Ovary (tissue), 3 donors: ENCODE data around the gene NID2.

ENCODE experiments used
- CTCF ChIP-seq, 3 donors: fragments of 450-650 bp in 2 of 3; fragments of 200-600 bp in 1 of 3; IDR thresholded peaks; one replicate each; pipeline versions ENCODE4 v1.5.1 to v1.8.0; 2016 to 2022; ENCODE audit warnings: antibody characterized with exemption in 3 of 3, mild to moderate bottlenecking in 1 of 3
- EP300 ChIP-seq: sonication (generic); formaldehyde crosslinking; IDR thresholded peaks from one replicate; pipeline ENCODE4 v1.6.1; 2017; ENCODE audit warnings: antibody characterized with exemption
- POLR2A ChIP-seq: fragments of 450-650 bp; IDR thresholded peaks from one replicate; pipeline ENCODE4 v1.6.1; 2017; ENCODE audit warnings: antibody characterized with exemption, mild to moderate bottlenecking, moderate library complexity
- donor health status: DM: no; HTN: no; CAD: no.

DNA sequence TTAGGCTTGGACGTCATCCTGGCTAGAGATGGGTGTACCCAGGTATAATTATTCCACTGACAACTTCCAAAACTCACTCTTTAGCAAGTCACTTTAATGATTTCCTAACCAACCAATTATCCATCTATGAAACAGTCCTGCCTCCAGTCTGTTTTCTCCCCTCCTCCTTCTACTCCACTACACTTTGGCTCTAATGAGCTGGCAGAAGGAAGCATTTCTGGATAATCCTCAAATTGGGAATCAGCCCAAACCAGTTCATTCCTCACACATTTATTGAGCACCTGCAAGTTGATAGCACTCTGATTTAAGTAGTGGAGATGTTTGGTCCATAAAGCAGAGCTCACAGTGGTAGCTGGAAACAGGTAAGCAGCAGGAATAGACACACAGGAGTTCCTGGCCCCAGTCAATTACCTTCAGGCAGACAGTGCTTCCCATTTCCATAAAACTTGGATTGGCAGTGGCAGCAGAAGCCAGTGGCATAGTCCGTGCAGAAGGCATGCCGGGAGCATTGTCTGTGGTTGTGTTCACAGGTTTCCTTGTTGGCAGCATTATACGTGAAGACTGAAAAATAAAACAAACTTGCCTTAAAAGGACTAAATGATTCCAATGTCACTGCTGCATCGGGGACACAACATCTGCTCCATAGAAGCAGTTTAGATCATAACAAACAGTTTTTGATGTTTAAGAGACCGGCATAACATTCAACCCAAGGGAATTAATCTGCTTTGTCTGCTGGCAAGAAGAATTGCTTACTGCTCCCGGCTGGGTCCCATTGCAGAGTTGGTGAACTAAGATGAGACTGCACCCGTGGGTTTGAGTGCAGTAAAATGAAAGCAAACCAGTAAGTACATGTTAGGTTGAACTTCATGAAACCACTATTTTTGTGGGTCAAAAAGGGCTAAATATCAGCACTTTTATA lies 26.2 kb downstream of the NID2 start:
- TF ChIP-seq POLR2A = no peak
- TF ChIP-seq EP300 = no peak
- no peak for TF ChIP-seq CTCF (IDR thresholded peaks at IDR 0.05)
